Myocyte (in vitro differentiated cells): Measurements from ENCODE around the gene TRAPPC3L. TPM values are rescaled to one million over a fixed set of nuclear protein-coding genes. Genes with fewer than 3 reads are reported as not detected.
A peak's percentile ranks its signal among the peaks of the same experiment; 100 is the strongest.

Source experiments
- DNase-seq: peaks from one replicate; pipeline ENCODE4 v3.0.0-alpha.2; 2012; ENCODE audit warnings: low read depth
- total RNA-seq: library from RNA; depleted of rRNA; stranded (reverse); fragments of >200 nt; gene quantifications from 2 replicates; pipeline ENCODE4 v1.2.3, GENCODE V29; 2014

TRAPPC3L gene
- total RNA-seq, 1 donor from 2014 or later = 0.35 TPM

DNA sequence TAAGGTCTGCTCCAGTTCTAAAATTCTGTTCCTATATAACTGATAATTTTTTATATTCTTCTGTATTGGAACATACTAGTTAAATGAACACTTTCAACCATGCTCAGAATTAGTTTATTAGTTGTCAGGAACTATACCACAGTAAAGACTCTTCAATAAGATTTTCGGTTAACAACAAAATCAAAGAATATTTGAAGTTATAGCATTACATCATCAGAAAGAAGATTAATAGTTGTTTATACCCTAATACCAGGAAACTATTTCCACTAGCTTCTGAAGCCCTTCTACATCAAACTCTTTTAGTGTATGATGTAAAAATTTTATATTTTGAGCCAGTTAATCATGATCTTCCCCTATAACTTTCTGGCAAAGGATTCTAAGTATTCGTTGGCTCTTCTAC lies 14.6 kb upstream of the TRAPPC3L start:
- DNase-seq = no peak

DNA sequence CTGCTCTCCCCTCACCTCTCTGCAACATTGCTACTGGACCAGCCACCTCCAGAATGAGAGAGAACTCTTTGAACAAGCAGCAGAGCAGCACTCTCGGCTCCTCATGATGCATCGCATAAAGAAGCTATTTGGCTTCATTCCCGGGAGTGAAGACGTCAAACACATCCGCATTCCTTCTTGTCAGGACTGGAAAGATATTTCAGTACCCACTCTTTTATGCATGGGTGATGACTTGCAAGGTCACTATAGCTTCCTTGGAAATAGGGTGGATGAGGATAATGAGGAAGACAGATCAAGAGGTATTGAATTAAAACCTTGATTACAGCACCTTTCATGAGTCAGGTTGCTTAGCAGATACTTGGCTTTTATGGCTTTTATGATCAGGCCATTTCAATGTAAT lies 12.4 kb upstream of the TRAPPC3L start:
- peak; percentile 80 for DNase-seq

- DNase-seq = peak; percentile 10
Measured at GRCh38 chr6:116556814-116557415, 11.4 kb upstream of the TRAPPC3L start.

DNA sequence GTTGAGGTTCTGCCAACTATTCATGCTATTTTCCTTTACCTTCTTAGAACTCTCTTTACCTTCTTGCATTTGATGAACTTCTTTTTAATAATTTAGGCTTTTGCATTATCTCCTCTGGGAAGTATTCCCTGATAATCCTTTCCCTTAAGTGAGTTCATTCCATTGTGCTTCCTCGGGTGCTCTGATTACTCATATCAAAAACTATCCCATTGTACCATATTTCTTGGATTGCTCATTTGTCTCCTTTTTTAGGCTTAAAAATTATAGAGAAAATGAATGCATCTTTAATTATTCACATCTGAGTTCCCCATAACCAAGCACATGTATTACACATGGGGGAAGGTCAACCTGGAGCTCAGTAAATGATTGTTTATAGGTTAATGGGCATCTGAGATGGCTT lies 10.6 kb upstream of the TRAPPC3L start:
- peak; percentile 15 for DNase-seq

DNA sequence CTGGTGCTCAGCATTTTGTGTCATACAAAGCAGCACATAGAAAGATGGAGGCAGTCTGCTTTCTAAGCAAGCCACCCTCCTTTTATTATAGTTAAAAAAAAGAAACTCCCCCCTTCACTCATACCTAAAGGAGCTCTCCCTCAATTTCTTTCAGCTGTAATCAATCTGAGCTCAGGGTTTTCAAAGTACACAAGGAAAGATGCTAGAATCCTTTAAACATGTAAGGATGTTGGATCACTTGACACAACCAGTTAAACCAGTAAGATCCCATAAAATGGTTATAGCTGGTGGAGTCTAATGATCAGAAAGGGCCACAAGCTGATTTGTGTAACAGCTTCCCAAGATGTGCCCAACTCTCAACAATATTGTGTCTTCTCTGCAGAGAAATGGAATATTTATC lies 8.0 kb upstream of the TRAPPC3L start, which contains the start of gene CALHM4:
TSS of gene CALHM4 (plus strand) at position 301 of the 400 bp plus-strand sequence. CDS start at position 344, 43 bp downstream.
- no peak for DNase-seq

DNA sequence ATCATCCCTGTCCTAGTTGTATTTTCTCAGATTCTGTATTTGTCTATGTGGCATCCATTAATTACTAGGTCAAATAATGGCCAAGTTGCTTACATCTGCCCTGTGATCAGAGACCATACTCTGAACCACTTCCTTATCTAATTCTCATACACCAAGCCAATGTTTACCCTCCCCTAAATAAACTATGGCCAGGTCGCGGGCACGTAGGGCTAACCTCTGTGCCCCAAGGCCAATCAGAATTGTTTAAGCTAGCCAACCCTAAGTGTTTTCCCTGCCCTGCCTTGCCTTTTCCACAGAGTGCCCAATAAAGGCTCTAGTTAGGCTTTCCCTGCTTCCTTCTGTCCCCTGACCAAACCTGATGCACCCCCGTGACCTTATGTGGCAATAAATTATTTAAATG lies 5.3 kb upstream of the TRAPPC3L start:
- DNase-seq = no peak

DNA sequence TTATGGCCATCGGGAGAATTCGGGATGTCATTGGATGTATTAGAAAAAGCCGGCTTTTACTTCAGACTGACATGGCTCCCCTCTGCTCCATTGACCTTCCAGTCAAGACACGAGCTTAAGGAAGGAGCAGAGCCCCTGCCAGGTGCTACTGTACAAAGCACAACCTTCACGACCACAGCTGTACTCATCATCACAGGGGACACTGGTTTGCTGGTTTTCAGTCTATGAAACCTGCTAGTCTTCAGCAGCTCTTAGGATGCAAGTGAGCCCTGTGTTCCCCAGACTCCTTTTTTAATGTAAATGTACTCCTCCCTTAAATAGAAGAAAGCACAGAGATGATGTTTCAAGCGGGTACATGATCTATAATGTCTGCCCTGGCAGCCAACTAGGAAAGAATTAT lies 1.9 kb upstream of the TRAPPC3L start:
- DNase-seq = no peak

DNA sequence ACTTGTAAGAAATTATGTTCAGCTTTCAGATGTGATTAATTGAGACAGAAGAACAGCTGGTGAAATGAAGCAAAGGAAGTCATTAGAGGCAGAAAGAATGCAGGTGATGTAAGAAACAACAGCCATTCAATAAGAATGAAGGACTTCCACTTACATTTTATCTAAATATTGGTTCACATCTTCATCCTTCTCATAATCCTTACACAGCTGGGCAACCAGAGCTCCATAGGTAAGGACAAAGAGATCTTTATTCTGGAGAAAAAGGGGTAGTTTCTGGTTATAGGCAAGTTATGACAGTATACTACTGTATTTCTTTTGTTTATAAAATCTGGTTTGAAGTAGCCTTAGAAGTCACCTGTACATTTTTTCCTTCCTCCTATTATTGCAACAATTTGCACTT lies 2.3 kb downstream of the TRAPPC3L start:
- no peak for DNase-seq

GRCh38 chr6:116542426-116542825 lies 3.1 kb downstream of the TRAPPC3L start:
- no peak for DNase-seq

DNA sequence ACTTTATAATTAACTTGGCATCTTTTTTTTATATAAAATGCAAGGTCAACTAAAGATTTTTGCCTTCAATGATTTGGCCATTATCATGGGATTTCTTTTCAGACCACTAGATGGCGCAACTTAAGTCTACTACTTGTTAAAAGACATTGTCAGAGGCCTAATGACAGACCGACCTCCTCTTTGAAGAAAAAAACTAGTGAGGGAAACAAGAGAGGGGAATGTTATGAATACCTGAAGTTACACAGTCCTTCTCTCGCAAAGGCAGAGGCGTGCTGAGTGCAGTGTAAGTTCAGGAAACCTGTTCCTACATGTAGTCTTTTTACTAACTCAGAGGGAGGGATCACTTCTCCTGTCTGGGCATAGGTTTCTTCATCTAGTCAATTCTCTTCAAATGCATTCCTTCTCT lies 9.3 kb downstream of the TRAPPC3L start:
- peak; percentile 73 for DNase-seq

DNA sequence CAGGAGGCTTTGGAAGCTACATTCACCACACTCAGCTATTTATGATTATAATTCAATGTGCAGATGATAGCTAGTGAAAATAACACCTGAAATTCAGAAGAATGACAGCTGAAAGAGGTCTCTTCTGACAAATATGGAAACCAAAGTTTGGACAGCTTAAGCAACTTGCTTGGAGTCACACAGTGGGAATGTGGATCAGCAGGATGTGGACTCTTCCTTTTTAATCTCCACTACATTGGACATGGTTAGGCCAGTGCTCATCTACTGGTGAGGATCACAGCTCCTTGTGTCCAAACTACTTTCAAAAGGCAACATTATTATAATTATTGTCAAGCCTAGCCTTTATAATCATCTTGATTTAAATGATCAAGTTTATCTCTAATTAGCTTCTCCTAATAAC lies 10.4 kb downstream of the TRAPPC3L start:
- DNase-seq = no peak

- no peak for DNase-seq
Measured at GRCh38 chr6:116533233-116533957, 12.1 kb downstream of the TRAPPC3L start.

DNA sequence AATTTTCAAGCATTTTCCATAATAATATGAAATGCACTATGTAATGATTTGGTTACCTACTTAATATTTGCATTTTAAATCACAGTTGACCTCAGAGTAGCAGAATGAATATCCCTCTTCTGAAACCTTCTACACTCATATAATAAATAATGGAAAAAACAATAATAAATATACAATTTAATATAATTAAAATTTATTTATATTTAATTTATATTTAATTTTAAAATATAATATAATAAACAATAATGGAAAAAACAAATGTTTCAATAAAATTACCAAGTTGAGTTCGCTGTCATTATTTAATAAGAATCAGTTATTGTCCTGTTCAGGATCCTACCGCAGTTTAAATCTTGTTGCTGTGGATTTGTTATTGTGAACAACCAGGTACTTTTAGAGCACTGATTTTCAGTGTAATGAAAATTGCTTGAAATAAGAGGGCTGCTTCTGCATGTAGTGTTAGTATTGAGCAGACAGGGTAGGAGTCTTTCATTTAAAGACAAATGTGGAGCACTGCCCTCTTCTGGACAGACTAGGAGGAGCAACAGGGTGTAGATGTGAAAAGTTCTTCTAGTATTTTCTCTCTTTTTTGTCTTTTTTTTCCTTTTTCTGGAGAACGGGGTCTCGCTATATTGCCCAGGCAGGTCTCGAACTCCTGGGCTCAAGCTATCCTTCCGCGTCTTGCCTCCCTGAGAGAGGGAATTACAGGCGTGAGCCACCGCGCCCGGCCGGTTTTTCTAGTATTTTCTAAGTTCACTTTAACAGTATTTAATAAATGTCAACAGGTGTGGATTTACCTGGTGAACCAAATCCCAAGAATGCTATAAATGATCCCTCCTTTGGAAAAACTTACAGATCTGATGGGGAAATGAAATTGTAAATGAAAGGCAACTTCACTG lies 13.6 kb downstream of the TRAPPC3L start:
- peak; percentile 74 for DNase-seq

DNA sequence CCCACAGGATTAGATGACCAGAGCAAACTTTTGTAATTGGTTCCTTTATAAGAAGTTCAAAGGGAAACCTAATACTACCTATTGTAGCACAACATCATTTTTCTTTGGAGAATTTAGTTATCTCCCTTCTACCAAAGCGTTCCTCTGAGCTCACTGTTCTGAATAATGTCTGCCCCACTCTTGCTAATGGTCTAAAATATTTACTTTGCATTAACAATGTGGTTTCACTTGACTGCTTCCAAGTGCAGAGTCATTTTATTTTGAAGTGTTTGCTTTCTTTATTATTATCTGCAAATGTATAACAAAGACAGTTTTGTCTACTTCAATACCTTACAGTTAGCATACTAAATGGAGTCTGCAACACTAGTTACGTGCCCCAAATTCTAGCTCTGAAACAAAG lies 15.0 kb downstream of the TRAPPC3L start:
- DNase-seq = no peak

DNA sequence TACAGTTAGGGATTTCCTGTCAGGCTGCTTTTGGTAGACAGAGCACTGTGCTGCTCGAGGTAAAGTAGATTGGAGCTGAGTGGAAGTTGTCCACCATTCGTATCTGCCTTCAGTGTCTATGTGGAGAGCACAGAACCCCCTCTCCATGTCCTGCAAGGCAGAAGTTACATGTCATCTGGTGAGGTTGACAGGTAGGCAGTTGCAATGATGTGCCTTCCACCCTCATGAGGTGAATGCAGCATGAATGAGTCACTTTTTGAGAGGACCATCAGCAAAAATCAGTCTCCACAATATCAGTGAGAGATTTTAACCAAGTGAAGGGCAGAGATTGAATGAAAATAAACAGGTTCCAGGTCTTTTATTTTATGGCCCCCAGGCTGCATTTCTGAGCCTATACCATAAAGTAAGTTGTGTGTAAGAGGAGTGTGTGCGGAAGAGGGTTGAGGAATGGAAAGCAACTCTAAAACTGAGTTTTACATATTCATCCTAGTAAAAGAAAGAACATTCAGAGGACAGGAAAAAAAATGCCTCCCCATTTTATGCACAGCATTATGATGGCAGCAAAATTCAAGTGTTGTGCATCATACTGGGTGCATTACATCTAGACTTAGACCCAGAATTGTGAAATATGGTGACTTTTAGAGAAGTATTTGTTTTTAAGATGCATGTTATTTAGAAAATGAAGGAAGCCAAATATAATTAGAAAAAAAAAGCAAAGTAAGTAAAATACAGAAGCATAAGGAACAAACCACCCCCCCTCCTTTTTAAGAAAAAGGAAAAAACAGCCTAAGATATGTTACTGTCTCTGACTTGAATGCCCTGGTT lies 15.8 kb downstream of the TRAPPC3L start:
- no peak for DNase-seq

- no peak for DNase-seq
Measured at GRCh38 chr6:116528780-116529179, 16.7 kb downstream of the TRAPPC3L start.

- DNase-seq = no peak
Measured at GRCh38 chr6:116528133-116528532, 17.4 kb downstream of the TRAPPC3L start.

GRCh38 chr6:116524236-116524635 lies 21.2 kb downstream of the TRAPPC3L start:
- DNase-seq = no peak

GRCh38 chr6:116522896-116523295 lies 22.6 kb downstream of the TRAPPC3L start:
- no peak for DNase-seq

DNA sequence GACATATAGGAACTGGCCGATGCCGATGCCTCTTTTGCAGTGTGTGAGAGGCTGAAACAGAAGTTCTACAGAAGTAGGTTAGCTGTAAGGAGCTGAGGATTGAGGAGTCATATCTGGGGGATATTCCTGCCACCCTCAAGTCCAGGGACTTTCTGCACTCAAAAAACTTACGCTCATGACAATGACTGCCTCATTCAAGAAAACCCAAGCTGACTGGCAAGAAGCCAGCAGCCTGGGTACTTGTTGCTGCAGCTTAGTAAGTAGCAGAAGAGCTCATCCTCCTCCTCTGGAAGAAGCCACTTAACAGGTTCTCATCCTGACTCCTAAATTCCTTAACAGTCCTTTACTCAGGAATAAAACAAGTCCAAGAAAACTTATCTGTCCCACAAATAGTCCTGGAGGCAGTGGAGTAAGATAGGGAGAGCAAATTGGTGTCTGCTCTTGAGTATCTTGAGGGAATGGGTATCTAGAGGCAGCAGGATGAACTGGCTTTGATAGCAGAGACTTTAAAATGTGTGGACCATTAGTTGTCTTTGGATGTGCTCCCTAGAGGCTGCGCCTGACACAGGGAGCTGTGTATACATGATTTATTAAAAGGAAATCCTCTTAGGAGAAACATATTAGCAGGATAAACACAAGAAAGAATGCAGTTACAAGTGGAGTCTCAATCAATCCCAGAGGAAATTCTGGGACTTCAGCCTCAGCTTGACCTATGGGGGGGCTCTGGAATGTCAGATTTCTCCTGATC lies 26.7 kb downstream of the TRAPPC3L start:
- DNase-seq = no peak
